DMS153 (cell line): ENCODE measurements around the gene SEZ6.

ENCODE experiments used
- DNase-seq: peaks from one replicate; lab custom pipeline; 2025; lab: John Stamatoyannopoulos, UW

Gene SEZ6

DNA sequence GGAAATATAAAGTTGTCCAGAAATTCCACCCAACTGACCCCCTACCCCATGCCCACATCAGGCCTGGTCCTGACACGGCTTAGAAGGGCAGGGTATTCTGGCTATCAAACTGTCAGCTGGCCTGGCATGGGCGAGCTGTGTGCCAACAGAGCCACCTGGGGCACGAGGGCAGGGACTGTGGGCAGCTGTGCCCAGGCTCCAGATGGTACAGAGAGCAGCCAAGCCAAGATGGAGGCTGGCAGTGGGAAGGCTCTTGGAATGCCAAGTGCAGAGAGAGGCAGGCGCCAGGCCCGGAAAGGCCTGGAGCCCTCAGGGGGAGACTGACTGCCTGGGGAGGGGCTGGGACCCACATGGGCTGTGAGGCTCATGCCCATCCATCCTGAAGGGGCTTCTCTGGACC is 30.2 kb downstream of the SEZ6 start:
- DNase-seq, result no peak

GRCh38 chr17:28975031-28975430 is 30.8 kb downstream of the SEZ6 start:
- DNase-seq, result no peak

DNA sequence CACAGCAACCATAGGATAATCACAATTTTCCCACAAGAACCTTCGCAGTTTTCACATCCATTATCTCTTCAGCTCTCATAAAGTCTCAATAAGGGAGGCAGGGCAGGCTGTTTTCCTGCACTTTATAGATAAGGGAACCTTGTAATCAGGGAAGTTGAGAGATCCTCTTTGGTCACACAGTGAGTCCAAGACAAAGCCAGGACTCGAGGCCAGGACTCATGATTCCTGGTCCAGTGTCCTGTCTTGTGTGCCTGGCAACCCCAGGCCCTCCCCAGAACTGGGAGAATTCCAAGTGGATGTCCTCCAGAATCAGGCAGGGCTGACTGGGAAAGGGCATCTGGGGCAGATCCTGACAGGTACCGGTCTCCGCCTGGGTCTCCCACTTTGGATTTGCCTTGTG is 31.4 kb downstream of the SEZ6 start:
- DNase-seq, result no peak

- DNase-seq, result no peak
These were observed 32.4 kb downstream of the SEZ6 start for GRCh38 chr17:28973425-28973824.

DNA sequence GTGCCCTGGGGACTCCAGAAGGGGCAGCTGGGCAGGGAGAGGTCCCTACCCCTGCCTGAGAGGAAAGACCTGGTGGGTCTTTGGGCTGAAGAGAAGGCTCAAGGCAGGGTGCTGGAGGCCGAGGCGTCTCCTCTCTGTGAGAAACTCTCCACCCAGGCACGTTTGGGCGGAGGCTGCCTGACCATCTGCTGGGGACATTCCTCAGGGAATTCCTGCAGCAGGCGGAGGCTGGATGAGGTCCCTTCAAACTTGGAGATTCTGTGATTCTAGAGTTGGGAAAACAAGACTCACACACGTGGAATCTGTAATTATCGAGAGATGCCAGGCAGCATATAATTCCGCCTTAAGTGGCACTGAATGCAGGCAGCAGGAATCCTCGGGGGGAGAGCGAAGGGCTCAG is 33.4 kb downstream of the SEZ6 start:
- DNase-seq, result no peak

- no peak for DNase-seq
These were observed 35.0 kb downstream of the SEZ6 start for GRCh38 chr17:28970879-28971278.

GRCh38 chr17:28969706-28970393 is 36.0 kb downstream of the SEZ6 start:
- DNase-seq, result no peak

GRCh38 chr17:28968914-28969295 is 36.9 kb downstream of the SEZ6 start:
- DNase-seq, result no peak

- DNase-seq, result no peak
These were observed 37.5 kb downstream of the SEZ6 start for GRCh38 chr17:28968231-28968913.

DNA sequence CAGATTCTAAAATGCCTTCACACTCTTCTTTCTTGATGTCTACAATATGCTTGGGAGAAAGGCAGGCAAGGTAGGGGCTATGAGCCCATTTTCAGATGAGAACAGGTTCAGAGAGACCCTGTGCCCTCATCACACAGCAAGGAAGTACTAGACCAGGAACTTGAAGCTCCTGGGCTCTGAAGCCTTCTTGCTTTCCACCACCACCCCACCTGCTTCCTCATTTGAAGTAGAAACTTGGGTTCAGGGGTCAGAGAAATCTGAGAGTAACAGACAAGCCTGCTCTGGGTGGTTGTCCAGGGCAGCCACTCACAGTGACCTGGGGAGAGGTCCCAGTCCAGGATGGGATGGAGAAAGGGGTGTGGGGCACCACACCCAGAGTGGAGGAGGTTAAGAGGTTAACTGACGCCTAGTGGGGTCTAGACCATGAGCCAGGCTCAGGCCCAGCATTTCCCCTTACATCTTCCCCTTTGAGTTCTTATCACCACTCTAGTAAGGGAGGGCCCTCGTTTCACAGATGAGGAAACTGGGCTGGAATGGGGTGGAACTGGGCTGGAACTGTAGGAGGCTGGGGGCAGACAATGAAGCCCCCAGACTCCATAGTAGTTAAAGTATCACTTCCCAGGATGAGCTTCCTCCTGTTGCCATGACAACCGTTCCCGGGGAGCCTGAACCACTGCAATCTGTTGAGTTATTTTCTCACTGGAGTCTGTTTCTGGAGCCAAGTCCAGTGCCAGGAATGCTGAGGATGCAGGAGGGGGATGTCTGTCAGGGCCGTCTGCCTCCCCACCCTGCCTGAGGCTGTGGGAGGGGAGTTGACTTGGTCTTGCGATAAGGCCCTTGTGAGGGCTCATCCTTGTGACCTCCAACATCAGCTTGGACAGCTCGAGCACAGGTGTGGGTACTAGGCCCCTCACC is 38.4 kb downstream of the SEZ6 start:
- DNase-seq, result no peak

- no peak for DNase-seq
These were observed 42.0 kb downstream of the SEZ6 start for GRCh38 chr17:28963841-28964240.

- DNase-seq, result no peak
These were observed 42.7 kb downstream of the SEZ6 start for GRCh38 chr17:28963055-28963611.

- DNase-seq, result no peak
These were observed 44.4 kb downstream of the SEZ6 start for GRCh38 chr17:28961391-28961790.

GRCh38 chr17:28960256-28961061 is 45.4 kb downstream of the SEZ6 start:
- DNase-seq, result no peak

DNA sequence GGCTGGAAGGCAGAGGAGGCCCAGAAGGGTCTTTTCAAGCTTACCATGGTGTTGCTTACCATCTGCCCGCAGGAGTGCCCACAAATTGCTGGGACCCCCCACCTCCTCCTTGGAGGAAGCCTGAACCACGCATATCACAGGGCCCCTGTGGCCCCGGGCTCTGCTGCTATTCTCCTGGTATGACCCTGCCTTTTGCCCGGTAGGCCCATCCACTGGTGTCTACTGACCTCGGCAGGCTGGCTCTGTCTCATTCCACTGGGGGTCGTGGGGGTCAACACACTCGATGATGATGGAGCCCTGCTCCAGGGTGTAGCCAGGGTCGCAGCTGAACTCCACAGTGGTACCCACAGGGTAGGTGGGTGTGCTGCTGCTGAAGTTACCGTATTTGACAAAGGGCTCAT is 46.4 kb downstream of the SEZ6 start:
- no peak for DNase-seq

DNA sequence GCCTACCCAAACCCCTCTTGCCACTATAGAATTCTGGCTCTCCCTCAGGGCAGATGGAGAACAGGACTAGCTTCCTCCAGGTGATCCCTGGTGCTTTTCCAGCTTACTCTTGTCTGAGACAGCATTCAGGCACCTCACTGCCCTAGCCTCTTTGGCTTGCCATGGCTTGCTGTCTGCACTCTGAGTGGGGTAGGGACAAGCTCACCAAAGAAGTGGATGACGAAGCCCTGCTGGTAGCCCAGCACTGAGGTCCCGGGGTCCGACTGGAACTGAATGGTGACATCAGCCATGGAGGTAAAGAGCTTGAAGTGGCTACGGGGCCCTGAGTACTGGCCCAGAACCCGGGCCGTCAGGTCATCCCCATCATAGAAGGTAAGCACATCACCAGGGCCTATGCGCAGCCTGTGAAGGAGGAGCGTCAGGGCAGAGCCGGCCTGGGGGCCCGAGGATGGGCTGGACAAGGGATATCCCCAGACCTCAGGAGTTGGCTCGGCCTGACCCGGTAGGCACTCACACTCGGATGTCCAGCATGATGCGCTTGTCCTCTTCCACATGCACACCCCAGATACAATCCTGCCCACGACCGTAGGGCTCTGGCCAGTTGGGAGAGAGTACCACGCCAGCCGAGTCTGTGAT is 46.9 kb downstream of the SEZ6 start:
- DNase-seq, result no peak

GRCh38 chr17:28957992-28958355 is 47.9 kb downstream of the SEZ6 start:
- DNase-seq, result no peak

DNA sequence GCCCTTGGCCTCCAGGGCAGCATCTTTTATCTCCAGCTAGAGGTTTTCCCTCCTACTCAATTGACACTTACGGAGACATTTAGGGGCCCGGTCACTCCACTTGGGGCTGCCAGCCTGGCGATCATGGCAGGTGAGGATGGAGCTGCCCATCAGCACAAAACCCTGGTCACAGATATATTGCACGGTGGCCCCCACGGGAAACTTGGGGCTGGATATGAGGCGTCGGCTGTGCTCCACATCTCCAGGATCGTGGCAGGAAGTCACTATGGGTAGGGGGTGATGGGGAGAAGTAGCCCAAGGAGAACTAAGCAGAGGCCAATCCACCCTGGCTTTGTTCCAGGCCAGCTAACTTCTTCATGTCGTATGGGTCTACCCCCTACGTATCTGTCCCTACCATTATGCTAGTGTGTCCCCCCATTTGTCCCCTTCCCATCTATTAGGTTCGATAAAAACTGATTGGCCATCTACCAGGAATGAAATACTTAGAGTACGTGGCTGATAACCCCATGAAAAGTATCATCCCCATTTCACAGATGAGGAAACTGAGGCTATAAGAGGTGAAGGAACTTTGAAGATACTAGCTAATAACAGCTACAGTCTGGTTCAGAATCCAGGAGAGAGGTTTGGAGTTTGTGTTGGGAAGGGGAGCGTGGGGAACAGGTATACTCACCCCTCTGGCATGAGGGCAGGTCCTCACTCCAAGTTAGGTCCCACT is 48.4 kb downstream of the SEZ6 start:
- no peak for DNase-seq

DNA sequence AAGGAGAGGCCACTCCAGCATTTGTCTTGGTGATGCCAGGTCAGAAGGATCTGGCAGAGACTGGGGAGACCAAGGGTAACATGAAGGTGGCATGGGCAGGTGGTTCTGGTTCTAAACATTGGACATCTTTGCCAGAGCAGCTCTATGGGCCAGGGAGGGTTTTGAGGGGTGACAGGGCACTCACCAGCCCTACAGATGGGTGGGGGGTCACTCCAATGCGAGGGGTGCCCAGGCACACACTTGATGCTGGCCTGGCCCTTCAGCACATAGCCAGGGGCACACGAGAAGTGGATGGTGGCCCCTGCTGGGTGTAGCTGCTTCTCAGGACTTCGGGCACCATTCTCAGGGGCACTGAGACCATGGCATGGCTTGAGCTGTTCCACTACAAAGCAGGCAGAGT is 49.0 kb downstream of the SEZ6 start:
- DNase-seq, result no peak

DNA sequence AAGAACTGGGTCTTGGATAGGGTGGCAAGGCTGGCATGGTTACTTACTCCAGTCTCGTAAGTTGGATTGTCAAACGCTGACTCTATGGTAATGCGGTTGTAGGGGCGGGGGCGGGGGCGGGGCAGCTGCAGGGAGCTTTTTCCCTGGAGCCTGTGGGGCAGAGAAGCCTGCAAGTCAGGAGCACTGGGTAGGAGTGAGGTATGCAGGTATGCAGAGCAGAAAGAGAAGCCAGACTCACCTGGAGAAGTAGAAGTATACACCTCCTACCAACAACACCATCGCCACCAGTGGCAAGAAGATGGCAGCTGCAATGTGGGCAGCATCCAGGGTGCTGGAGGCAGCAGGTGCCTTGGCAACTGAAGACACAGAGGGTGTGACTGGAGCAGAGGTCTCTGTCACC is 49.7 kb downstream of the SEZ6 start:
- no peak for DNase-seq

DNA sequence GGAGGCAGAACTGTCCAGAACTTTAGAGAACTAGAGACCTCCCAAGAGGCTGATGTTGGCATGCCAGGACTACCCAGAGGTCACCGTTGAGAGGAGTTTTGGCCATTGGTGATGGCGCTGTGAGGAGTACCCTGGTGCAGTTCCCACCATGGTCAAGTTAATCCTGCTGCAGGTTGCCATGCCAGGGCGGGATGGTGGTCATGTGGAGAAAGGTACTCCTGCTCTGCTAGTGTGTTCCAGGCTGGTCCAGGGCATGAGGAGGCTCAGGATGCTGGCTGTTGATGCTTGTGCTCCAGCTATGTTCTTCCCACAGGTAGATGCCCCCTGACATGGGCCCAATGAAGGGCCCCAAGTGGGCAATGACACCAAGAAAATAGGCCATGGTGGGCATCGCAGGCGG is 50.4 kb downstream of the SEZ6 start:
- no peak for DNase-seq
